ENCODE measurements around the gene RDX. TPM values are rescaled to one million over a fixed set of nuclear protein-coding genes. Genes with fewer than 3 reads are reported as not detected.

RDX gene
- total and polyA plus RNA-seq, 2 of the 8 experiments (the other 6 are each of a cell fraction or from before 2014, with no cell fraction given) = 27.4 to 100 TPM

DNA sequence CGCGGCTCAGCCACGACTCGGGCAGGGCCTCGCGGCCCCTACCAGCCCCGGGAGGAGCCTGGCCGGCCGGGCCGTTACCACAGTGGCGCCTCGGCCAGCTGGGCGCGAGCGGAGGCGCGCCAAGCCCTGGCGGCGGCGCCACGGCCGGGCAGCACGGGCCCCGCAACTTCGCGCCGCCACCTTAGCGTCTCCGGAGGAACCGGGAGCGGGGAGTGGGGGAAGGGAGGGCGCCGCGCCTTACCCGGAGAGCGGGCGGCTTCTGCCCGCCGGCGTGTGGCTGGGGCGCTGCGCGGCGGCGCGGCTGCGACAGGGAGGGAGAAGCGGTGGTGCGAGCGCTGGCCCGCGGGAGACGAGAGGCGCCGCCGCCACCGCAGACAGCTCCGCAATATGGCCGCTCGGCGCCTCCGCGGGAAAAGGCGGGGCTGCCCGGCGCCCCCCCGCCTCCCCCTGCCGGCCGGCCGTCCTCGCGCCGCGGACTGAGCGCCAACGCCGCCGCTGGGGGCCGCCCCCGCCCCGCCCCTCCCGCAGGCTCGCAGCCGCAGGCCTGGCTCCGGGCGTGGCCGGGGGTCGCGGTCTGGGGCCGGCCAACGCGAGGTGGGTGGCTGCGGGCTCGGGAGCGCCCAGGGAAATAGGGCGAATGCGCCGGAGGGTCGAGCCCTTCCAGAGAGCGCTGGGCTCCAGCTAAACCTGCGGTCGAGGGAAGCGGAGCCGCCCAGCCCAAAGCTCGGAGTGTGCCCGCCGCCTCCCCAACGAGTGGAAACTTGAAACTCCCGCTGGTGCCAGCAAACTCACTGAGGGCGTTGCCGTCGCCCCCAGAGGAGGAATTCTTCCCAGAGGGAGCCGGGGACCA is at the start of gene RDX (continued):
- TF ChIP-seq, protein P1, sequence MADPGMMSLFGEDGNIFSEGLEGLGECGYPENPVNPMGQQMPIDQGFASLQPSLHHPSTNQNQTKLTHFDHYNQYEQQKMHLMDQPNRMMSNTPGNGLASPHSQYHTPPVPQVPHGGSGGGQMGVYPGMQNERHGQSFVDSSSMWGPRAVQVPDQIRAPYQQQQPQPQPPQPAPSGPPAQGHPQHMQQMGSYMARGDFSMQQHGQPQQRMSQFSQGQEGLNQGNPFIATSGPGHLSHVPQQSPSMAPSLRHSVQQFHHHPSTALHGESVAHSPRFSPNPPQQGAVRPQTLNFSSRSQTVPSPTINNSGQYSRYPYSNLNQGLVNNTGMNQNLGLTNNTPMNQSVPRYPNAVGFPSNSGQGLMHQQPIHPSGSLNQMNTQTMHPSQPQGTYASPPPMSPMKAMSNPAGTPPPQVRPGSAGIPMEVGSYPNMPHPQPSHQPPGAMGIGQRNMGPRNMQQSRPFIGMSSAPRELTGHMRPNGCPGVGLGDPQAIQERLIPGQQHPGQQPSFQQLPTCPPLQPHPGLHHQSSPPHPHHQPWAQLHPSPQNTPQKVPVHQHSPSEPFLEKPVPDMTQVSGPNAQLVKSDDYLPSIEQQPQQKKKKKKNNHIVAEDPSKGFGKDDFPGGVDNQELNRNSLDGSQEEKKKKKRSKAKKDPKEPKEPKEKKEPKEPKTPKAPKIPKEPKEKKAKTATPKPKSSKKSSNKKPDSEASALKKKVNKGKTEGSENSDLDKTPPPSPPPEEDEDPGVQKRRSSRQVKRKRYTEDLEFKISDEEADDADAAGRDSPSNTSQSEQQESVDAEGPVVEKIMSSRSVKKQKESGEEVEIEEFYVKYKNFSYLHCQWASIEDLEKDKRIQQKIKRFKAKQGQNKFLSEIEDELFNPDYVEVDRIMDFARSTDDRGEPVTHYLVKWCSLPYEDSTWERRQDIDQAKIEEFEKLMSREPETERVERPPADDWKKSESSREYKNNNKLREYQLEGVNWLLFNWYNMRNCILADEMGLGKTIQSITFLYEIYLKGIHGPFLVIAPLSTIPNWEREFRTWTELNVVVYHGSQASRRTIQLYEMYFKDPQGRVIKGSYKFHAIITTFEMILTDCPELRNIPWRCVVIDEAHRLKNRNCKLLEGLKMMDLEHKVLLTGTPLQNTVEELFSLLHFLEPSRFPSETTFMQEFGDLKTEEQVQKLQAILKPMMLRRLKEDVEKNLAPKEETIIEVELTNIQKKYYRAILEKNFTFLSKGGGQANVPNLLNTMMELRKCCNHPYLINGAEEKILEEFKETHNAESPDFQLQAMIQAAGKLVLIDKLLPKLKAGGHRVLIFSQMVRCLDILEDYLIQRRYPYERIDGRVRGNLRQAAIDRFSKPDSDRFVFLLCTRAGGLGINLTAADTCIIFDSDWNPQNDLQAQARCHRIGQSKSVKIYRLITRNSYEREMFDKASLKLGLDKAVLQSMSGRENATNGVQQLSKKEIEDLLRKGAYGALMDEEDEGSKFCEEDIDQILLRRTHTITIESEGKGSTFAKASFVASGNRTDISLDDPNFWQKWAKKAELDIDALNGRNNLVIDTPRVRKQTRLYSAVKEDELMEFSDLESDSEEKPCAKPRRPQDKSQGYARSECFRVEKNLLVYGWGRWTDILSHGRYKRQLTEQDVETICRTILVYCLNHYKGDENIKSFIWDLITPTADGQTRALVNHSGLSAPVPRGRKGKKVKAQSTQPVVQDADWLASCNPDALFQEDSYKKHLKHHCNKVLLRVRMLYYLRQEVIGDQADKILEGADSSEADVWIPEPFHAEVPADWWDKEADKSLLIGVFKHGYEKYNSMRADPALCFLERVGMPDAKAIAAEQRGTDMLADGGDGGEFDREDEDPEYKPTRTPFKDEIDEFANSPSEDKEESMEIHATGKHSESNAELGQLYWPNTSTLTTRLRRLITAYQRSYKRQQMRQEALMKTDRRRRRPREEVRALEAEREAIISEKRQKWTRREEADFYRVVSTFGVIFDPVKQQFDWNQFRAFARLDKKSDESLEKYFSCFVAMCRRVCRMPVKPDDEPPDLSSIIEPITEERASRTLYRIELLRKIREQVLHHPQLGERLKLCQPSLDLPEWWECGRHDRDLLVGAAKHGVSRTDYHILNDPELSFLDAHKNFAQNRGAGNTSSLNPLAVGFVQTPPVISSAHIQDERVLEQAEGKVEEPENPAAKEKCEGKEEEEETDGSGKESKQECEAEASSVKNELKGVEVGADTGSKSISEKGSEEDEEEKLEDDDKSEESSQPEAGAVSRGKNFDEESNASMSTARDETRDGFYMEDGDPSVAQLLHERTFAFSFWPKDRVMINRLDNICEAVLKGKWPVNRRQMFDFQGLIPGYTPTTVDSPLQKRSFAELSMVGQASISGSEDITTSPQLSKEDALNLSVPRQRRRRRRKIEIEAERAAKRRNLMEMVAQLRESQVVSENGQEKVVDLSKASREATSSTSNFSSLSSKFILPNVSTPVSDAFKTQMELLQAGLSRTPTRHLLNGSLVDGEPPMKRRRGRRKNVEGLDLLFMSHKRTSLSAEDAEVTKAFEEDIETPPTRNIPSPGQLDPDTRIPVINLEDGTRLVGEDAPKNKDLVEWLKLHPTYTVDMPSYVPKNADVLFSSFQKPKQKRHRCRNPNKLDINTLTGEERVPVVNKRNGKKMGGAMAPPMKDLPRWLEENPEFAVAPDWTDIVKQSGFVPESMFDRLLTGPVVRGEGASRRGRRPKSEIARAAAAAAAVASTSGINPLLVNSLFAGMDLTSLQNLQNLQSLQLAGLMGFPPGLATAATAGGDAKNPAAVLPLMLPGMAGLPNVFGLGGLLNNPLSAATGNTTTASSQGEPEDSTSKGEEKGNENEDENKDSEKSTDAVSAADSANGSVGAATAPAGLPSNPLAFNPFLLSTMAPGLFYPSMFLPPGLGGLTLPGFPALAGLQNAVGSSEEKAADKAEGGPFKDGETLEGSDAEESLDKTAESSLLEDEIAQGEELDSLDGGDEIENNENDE (IDR thresholded peaks at IDR 0.05; ENCODE audit: insufficient replicate concordance, low read length) = no peak
- TF ChIP-seq SUZ12 (IDR thresholded peaks at IDR 0.05; ENCODE audit: low read length) = no peak
- no peak for TF ChIP-seq SP1 (IDR thresholded peaks at IDR 0.05; ENCODE audit: low read depth, low read length)
- TF ChIP-seq PHF8 (conservative IDR thresholded peaks at IDR 0.05; ENCODE audit: low read depth, low read length) = peak; percentile 81
- TF ChIP-seq BRCA1 (IDR thresholded peaks at IDR 0.05; ENCODE audit: low read depth, low read length) = no peak
- TF ChIP-seq TAF1 (IDR thresholded peaks at IDR 0.05; ENCODE audit: low read depth, low read length) = peak; percentile 83
- peak in 1 of 2 experiments; percentile 39; a peak in 1 of 3 replicates for TF ChIP-seq EP300 (IDR thresholded peaks at IDR 0.05; ENCODE audit: borderline replicate concordance in 1 of 2, low read depth in 2 of 2, low read length in 2 of 2)
- TF ChIP-seq SAP30 (IDR thresholded peaks at IDR 0.05; ENCODE audit: insufficient read depth, insufficient replicate concordance, low read length) = no peak
- no peak for TF ChIP-seq GTF2F1 (IDR thresholded peaks at IDR 0.05; ENCODE audit: borderline replicate concordance, low read depth, low read length)

Data from H1 (cell line).